GM12878 (cell line): ENCODE measurements around the gene MYO10. TPM values are rescaled to one million over a fixed set of nuclear protein-coding genes. Genes with fewer than 3 reads are reported as not detected.

Source experiments
- ATAC-seq: fragments of 200-7000 bp; cut with Tn5 transposase; 3 replicates; pipeline ENCODE4 v1.9.1; 2020; ENCODE audit warnings: mild to moderate bottlenecking, moderate library complexity
- BruUV-seq: library from RNA; stranded (reverse); fragments of 400-500 nt; replicated peaks from 2 replicates; lab custom pipeline; 2021; lab: Mats Ljungman, UMichigan
- CTCF ChIA-PET: fragments of 300-600 bp; sonication (Branson Sonifier 250); formaldehyde crosslinking; extraction: SDS; loops from one replicate; lab custom pipeline; 2021; ENCODE audit warnings: inconsistent platforms; lab: Yijun Ruan, JAX
- POLR2A ChIA-PET: fragments of 350-600 bp; formaldehyde crosslinking; extraction: SDS; loops from one replicate; lab custom pipeline; 2021; ENCODE audit warnings: inconsistent platforms; lab: Charles Lee
- RAD21 ChIA-PET: fragments of 300-600 bp; sonication (Branson Sonifier 250); formaldehyde crosslinking; loops from one replicate; lab custom pipeline; 2023; ENCODE audit warnings: antibody characterized with exemption; ENCODE audit not compliant: unreplicated experiment; lab: Charles Lee
- SMC1A ChIA-PET: fragments of 300-600 bp; sonication (Branson Sonifier 250); formaldehyde crosslinking; loops from one replicate; lab custom pipeline; 2023; ENCODE audit not compliant: unreplicated experiment, uncharacterized antibody; lab: Charles Lee
- DNase-seq: peaks from one replicate; pipeline ENCODE4 v3.0.0-alpha.2; 2011; ENCODE audit warnings: low read depth, low spot score
- FAIRE-seq: peaks from 3 replicates; lab custom pipeline; 2011; peaks lifted over from hg19 to GRCh38; lab: Jason Lieb, UNC
- H2AFZ ChIP-seq: 2 replicates; pipeline ENCODE4 v1.6.0; 2011; ENCODE audit warnings: low read depth, low read length, control low read depth; ENCODE audit not compliant: control insufficient read depth
- H3K27ac ChIP-seq: 2 replicates; pipeline ENCODE4 v1.5.1; 2011; ENCODE audit warnings: control low read depth; ENCODE audit not compliant: control insufficient read depth, insufficient read depth
- H3K27me3 ChIP-seq, 2 experiments: replicated peaks in 1 of 2; 2 replicates each; pipeline versions ENCODE4 v1.6.0 to v1.6.1; 2011; ENCODE audit warnings: low read length in 1 of 2; ENCODE audit not compliant: control insufficient read depth in 2 of 2, insufficient read depth in 2 of 2
- H3K36me3 ChIP-seq, 2 experiments: 2 replicates each; pipeline ENCODE4 v1.5.1; 2011; ENCODE audit warnings: low read length in 1 of 2; ENCODE audit not compliant: control insufficient read depth in 2 of 2, insufficient read depth in 2 of 2
- H3K4me1 ChIP-seq: 2 replicates; pipeline ENCODE4 v1.6.1; 2011; ENCODE audit warnings: mild to moderate bottlenecking, low read length, moderate library complexity, mixed read lengths; ENCODE audit not compliant: control insufficient read depth, insufficient read depth
- H3K4me2 ChIP-seq: 2 replicates; pipeline ENCODE4 v1.6.0; 2011; ENCODE audit warnings: control low read depth; ENCODE audit not compliant: control insufficient read depth, insufficient read depth
- H3K4me3 ChIP-seq: fragments of 200-600 bp; sonication (generic); 2 replicates; pipeline ENCODE4 v1.5.1; 2016
- H3K79me2 ChIP-seq: 2 replicates; pipeline ENCODE4 v1.6.0; 2011; ENCODE audit warnings: low read length; ENCODE audit not compliant: control insufficient read depth, insufficient read depth
- H3K9ac ChIP-seq: 2 replicates; pipeline ENCODE4 v1.8.0; 2011; ENCODE audit warnings: low read length, control low read depth, mixed read lengths; ENCODE audit not compliant: control insufficient read depth, insufficient read depth
- H3K9me3 ChIP-seq: replicated peaks from 3 replicates; pipeline ENCODE4 v1.5.1; 2011; ENCODE audit warnings: mild to moderate bottlenecking, low read length; ENCODE audit not compliant: control insufficient read depth, insufficient read depth
- H4K20me1 ChIP-seq: 2 replicates; pipeline ENCODE4 v1.6.0; 2011; ENCODE audit not compliant: control insufficient read depth, insufficient read depth
- BACH1 ChIP-seq: fragments of 450-650 bp; IDR thresholded peaks from 2 replicates; pipeline ENCODE4 v1.6.1; 2017; ENCODE audit warnings: mild to moderate bottlenecking, borderline replicate concordance
- CHD2 ChIP-seq: IDR thresholded peaks from 2 replicates; pipeline ENCODE4 v1.6.1; 2011; ENCODE audit warnings: low read depth, low read length, improper control_type of control experiment, borderline replicate concordance
- ETV6 ChIP-seq, 2 experiments: fragments of 450-650 bp in 1 of 2; IDR thresholded peaks in 1 of 2; conservative IDR thresholded peaks in 1 of 2; 2 replicates each; pipeline ENCODE4 v1.6.1; 2014; ENCODE audit warnings: antibody characterized with exemption in 1 of 2, borderline replicate concordance in 1 of 2, low read depth in 1 of 2, mild to moderate bottlenecking in 1 of 2, moderate library complexity in 1 of 2
- GABPA ChIP-seq: IDR thresholded peaks from 2 replicates; pipeline ENCODE4 v1.6.1; 2014; ENCODE audit warnings: antibody characterized with exemption, low read depth, mild to moderate bottlenecking, inconsistent platforms
- PKNOX1 ChIP-seq: fragments of 450-650 bp; IDR thresholded peaks from 2 replicates; pipeline ENCODE4 v1.6.1; 2016; ENCODE audit warnings: mild to moderate bottlenecking
- ZBTB11 ChIP-seq: fragments of 450-650 bp; formaldehyde crosslinking; IDR thresholded peaks from 2 replicates; pipeline ENCODE4 v1.5.0; 2022; ENCODE audit warnings: mild to moderate bottlenecking, missing genetic modification characterization
- WGBS: methylation state at CpG from one replicate; pipeline ENCODE4 v1.1.6; 2016; ENCODE audit warnings: low lambda C conversion rate; ENCODE audit not compliant: insufficient replicate concordance, insufficient coverage; ENCODE audit errors: missing lambda C conversion rate; 5-methylcytosine and 5-hydroxymethylcytosine counted together
- in situ Hi-C: fragments of 300-500 bp; cut with MboI; formaldehyde crosslinking; loops from 9 replicates; pipeline ENCODE4 v1.14.3; 2018; ENCODE audit warnings: mixed read lengths
- intact Hi-C: fragments of 100-400 bp; cut with micrococcal nuclease; formaldehyde crosslinking; loops from one replicate; pipeline ENCODE4 v1.14.2; 2022; ENCODE audit not compliant: unreplicated experiment
- polyA plus RNA-seq, 11 experiments: library from polyadenylated mRNA; depleted of rRNA in 4 of 11; unstranded in 6 of 11; stranded (reverse) in 5 of 11; fragments of >200 nt; fragmentation: Nextera tagmentation in 4 of 11; fragmentation: Illumina TruSeq in 1 of 11; extraction: Ambion mirVana in 4 of 11; extraction: Trizol in 1 of 11; gene quantifications; 1 replicate in 1 of 11; 2 replicates in 10 of 11; pipeline versions ENCODE4 v1.2.1 to v1.2.3, GENCODE V29; 2011 to 2016; ENCODE audit warnings: inconsistent platforms in 2 of 11, missing spikeins in 2 of 11, low read depth in 1 of 11
- total RNA-seq, 4 experiments: library from RNA; depleted of rRNA in 3 of 4; stranded (reverse); fragments of >200 nt in 3 of 4; fragmentation: Illumina TruSeq in 1 of 4; extraction: Trizol in 1 of 4; gene quantifications; 2 replicates each; pipeline versions ENCODE4 v1.2.1 to v1.2.3, GENCODE V29; 2013 to 2021
- TF ChIP-seq, protein P1 (sequence below): IDR thresholded peaks from 2 replicates; pipeline ENCODE4 v1.6.1; 2011; ENCODE audit warnings: mild to moderate bottlenecking, low read depth, low read length, moderate library complexity; ENCODE audit not compliant: insufficient replicate concordance
- TF ChIP-seq, protein P2 (sequence below): fragments of 450-650 bp; IDR thresholded peaks from 2 replicates; pipeline ENCODE4 v1.6.1; 2018; ENCODE audit warnings: borderline replicate concordance, mild to moderate bottlenecking; ENCODE audit not compliant: partially characterized antibody
- TF ChIP-seq, protein P3 (sequence below): fragments of 450-650 bp; IDR thresholded peaks from 2 replicates; pipeline ENCODE4 v1.6.1; 2017; ENCODE audit warnings: mild to moderate bottlenecking, moderate library complexity

Gene MYO10
- total and polyA plus RNA-seq, 10 of the 15 experiments (the other 5 are each of a cell fraction or from before 2014, with no cell fraction given): 0.02 to 0.77 (median 0.17) TPM

DNA sequence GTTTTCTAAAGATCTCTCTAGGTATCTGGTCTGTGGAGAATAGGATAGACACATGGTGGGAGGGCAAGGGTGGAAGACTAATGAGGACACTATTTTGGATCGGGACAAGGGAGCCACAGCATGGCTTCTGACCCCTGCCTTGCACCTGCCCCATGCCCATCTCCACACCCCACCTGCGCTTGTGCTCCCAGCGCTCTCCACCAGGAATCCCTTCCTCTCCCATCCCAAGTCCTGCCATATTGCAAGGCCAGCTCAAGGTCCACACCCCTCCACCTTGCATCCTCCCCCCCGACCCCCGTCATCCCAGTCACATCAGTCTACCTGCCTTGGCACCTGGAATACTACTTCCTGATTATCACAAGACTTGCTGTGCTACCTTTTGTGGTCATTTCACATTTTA is 275.1 kb downstream of the MYO10 start (continued):
- TF ChIP-seq PKNOX1: no peak
- TF ChIP-seq, all 136 proteins: peak for 0

DNA sequence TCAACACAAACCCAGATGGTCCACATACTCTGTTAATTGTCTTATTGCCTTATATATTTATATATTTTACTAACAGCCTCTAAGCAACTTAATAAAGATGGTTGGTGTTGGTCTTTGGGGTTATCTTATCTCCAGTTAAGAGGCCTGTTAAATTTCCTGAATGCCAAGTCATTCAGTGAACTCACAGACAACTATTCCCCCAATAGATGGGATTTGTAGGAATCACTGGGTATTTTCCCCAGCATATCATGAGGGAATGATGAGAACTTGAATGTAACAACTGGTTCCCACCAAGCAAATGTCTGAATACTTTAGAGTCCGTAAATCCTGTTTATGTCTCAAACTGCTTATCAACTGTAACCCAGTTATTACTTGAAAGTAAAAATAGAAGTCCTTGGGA is 276.6 kb downstream of the MYO10 start:
- CTCF ChIA-PET: no interaction called here
- TF ChIP-seq CHD2: no peak
- no peak for TF ChIP-seq GABPA
- no peak for TF ChIP-seq BACH1
- TF ChIP-seq ZBTB11: no peak
- no peak for TF ChIP-seq ETV6 (conservative IDR thresholded peaks at IDR 0.05 in 1 of 2, IDR thresholded peaks at IDR 0.05 in 1 of 2; ENCODE audit: borderline replicate concordance in 1 of 2, low read depth in 1 of 2)
- TF ChIP-seq, protein P1, sequence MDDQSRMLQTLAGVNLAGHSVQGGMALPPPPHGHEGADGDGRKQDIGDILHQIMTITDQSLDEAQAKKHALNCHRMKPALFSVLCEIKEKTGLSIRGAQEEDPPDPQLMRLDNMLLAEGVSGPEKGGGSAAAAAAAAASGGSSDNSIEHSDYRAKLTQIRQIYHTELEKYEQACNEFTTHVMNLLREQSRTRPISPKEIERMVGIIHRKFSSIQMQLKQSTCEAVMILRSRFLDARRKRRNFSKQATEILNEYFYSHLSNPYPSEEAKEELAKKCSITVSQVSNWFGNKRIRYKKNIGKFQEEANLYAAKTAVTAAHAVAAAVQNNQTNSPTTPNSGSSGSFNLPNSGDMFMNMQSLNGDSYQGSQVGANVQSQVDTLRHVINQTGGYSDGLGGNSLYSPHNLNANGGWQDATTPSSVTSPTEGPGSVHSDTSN: no peak
- TF ChIP-seq, protein P2, sequence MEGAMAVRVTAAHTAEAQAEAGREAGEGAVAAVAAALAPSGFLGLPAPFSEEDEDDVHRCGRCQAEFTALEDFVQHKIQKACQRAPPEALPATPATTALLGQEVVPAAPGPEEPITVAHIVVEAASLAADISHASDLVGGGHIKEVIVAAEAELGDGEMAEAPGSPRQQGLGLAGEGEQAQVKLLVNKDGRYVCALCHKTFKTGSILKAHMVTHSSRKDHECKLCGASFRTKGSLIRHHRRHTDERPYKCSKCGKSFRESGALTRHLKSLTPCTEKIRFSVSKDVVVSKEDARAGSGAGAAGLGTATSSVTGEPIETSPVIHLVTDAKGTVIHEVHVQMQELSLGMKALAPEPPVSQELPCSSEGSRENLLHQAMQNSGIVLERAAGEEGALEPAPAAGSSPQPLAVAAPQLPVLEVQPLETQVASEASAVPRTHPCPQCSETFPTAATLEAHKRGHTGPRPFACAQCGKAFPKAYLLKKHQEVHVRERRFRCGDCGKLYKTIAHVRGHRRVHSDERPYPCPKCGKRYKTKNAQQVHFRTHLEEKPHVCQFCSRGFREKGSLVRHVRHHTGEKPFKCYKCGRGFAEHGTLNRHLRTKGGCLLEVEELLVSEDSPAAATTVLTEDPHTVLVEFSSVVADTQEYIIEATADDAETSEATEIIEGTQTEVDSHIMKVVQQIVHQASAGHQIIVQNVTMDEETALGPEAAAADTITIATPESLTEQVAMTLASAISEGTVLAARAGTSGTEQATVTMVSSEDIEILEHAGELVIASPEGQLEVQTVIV: no peak
- TF ChIP-seq, protein P3, sequence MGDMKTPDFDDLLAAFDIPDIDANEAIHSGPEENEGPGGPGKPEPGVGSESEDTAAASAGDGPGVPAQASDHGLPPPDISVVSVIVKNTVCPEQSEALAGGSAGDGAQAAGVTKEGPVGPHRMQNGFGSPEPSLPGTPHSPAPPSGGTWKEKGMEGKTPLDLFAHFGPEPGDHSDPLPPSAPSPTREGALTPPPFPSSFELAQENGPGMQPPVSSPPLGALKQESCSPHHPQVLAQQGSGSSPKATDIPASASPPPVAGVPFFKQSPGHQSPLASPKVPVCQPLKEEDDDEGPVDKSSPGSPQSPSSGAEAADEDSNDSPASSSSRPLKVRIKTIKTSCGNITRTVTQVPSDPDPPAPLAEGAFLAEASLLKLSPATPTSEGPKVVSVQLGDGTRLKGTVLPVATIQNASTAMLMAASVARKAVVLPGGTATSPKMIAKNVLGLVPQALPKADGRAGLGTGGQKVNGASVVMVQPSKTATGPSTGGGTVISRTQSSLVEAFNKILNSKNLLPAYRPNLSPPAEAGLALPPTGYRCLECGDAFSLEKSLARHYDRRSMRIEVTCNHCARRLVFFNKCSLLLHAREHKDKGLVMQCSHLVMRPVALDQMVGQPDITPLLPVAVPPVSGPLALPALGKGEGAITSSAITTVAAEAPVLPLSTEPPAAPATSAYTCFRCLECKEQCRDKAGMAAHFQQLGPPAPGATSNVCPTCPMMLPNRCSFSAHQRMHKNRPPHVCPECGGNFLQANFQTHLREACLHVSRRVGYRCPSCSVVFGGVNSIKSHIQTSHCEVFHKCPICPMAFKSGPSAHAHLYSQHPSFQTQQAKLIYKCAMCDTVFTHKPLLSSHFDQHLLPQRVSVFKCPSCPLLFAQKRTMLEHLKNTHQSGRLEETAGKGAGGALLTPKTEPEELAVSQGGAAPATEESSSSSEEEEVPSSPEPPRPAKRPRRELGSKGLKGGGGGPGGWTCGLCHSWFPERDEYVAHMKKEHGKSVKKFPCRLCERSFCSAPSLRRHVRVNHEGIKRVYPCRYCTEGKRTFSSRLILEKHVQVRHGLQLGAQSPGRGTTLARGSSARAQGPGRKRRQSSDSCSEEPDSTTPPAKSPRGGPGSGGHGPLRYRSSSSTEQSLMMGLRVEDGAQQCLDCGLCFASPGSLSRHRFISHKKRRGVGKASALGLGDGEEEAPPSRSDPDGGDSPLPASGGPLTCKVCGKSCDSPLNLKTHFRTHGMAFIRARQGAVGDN: no peak

More for the DNA sequence above, 276.6 kb downstream of the MYO10 start:
- ChIA-PET SMC1A (no interaction called here), POLR2A (no interaction called here), RAD21 (no interaction called here)
- BruUV-seq: no TSS peak
- no peaks in the 10 kb centered on the region for H3K9me3 ChIP-seq
- no peak overlapping the region for H3K9ac ChIP-seq
- H3K36me3 ChIP-seq: no peaks in the 10 kb centered on the region
- FAIRE-seq (no peak), ATAC-seq (no peak), DNase-seq (no peak)
- H3K4me2 ChIP-seq: no peak overlapping the region
- WGBS: 0% methylated on average over 1 of the region's 1 CpG
- in situ Hi-C loops (no loop called here), intact Hi-C loops (no loop called here)
- H4K20me1 ChIP-seq: no peaks in the 10 kb centered on the region
- no peaks in the 10 kb centered on the region for H3K4me1 ChIP-seq
- no peaks in the 10 kb centered on the region for H3K79me2 ChIP-seq
- no peak overlapping the region for H2AFZ ChIP-seq
- H3K27ac ChIP-seq: no peak overlapping the region
- no peaks in the 10 kb centered on the region for H3K27me3 ChIP-seq
- no peak overlapping the region for H3K4me3 ChIP-seq
